VCaP (cell line): ENCODE measurements around the gene DENND2A.
"Not testable (repeated sequence)": the region's sequence is repeated elsewhere in the genome, so short reads cannot be mapped to it uniquely, and the experiment has no call there.

Experiments used
- H3K27ac ChIP-seq: fragments of 450-650 bp; 2 replicates; pipeline ENCODE4 v1.5.1; 2017
- TF ChIP-seq, protein P1 (sequence below): fragments of 450-650 bp; conservative IDR thresholded peaks from 2 replicates; pipeline ENCODE4 v1.5.1; 2017; ENCODE audit warnings: mild to moderate bottlenecking, moderate library complexity

DENND2A gene

GRCh38 chr7:140653319-140654108, 12.9 kb upstream of the DENND2A start:
- peak overlapping the region; percentile 10; the same call in 1 of the 2 replicates for H3K27ac ChIP-seq
- TF ChIP-seq, protein P1, sequence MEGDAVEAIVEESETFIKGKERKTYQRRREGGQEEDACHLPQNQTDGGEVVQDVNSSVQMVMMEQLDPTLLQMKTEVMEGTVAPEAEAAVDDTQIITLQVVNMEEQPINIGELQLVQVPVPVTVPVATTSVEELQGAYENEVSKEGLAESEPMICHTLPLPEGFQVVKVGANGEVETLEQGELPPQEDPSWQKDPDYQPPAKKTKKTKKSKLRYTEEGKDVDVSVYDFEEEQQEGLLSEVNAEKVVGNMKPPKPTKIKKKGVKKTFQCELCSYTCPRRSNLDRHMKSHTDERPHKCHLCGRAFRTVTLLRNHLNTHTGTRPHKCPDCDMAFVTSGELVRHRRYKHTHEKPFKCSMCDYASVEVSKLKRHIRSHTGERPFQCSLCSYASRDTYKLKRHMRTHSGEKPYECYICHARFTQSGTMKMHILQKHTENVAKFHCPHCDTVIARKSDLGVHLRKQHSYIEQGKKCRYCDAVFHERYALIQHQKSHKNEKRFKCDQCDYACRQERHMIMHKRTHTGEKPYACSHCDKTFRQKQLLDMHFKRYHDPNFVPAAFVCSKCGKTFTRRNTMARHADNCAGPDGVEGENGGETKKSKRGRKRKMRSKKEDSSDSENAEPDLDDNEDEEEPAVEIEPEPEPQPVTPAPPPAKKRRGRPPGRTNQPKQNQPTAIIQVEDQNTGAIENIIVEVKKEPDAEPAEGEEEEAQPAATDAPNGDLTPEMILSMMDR, result peak; percentile 96

- H3K27ac ChIP-seq, result no peak overlapping the region; the same call in 1 of the 2 replicates
- TF ChIP-seq, protein P1, result no peak
Observed at GRCh38 chr7:140650367-140650766, 9.8 kb upstream of the DENND2A start.

DNA sequence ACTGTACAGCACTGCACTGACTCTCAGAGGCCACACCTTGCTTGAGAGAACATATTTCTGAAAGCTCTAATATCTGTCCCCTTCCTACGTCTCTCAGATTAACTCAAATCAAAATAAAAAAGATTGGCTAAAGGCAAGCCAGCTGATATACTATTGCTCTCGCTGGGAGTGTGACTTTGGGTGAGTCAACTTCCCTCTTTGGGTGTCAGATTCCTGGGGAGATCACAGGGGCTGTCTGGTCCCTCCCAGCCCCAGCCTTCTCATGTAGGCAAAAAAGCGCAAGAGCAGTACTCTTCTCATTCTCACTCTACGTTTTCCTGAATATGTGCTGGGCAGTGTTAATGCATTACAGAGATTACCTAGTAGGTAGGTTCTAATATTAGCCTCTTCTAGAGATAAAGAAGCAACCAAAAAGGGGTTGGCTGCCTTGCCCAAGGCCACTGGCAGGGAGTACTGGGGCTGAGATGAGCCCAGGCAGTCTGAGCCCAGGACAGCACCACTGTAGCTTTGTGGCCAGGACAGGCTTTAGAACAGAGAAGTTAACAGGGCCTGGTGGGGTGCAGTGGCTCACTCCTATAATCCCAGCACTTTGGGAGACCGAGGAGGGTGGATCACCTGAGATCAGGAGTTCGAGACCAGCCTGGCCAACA, 9.1 kb upstream of the DENND2A start:
- H3K27ac ChIP-seq, result no peak overlapping the region
- TF ChIP-seq, protein P1, result no peak

DNA sequence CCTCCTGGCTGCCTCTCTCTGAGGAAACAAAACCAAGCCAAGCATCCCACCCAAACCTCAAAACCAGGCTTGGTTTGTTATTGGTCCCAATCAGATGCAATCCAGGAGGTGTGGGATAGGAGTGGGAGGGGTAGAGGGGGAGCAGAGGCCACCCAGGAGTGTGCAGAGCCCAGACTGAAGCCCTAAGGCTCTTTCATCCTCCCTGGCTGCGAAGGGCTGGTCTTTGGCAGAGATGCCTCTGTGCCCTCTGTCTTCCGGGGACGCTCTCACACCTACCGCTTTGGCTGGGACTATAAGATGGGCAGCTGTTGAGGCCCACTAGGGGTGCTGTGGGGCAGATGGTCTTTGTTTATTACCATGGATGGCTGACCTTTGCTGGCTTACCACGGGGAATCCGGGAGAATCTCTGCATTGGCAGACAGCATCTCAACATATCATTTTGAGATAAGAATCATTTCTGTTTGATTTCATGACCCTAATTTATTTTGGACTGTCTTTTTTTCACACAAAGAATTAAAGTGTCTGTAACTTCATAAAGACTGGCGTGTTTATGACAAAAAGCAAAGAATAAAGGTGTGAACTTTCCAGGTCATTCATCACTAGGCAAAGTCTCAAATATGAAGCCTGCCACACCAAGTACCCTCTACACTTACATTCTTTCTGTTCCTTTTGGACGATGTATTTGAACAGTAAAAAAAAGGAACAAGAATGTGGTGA, 6.5 kb upstream of the DENND2A start:
- TF ChIP-seq, protein P1, result peak; percentile 63
- H3K27ac ChIP-seq, result no peak overlapping the region

DNA sequence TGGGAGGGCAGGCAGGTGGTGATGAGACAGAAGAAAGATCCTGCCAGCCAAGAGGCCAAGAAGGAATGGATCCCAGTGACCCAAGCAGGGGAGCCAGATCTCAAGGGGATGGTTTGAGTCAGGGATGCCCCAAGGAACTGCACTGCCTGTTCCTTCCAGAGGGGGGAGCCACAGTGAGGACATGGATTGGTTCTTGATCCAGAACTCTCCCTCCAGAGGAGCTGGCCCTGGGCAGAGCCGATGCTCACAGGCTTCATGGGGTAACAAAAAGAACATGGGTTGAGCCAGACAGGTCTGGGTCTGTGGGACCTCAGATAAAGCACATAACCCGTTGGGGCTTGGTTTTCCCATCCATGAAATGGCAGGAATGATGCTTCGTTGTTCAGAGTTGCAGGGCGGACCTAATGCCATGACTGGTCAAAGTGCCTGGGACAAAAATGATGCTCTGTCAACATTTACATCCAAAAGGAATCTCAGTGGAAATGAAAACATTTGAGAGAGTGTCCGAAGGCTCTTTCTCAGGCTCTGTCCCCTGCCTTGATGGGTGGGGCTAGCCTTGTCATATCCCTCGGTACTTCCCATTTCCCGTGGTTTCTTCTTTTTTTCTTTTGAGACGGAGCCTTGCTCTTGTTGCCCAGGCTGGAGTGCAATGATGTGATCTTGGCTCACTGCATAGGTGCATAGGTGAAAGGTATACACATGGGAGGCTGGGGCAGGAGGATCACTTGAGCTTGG, 4.7 kb upstream of the DENND2A start:
- no peak overlapping the region for H3K27ac ChIP-seq
- TF ChIP-seq, protein P1, result no peak

DNA sequence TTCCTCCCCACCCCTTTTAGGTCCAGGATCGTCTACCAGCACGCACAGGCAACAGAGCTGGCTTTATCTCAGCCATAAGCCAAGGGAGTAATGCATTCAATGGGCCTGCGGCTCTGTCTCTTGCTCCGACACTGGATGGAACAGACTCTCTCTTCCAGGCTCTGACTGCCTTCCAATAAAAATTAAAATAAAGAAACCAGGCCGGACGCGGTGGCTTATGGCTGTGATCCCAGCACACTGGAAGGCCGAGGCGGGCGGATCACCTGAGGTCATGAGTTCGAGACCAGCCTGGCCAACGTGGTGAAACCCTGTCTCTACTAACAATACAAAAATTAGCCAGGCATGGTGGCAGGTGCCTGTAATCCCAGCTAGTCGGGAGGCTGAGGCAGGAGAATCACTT, 4.1 kb upstream of the DENND2A start:
- not testable (repeated sequence) for H3K27ac ChIP-seq

DNA sequence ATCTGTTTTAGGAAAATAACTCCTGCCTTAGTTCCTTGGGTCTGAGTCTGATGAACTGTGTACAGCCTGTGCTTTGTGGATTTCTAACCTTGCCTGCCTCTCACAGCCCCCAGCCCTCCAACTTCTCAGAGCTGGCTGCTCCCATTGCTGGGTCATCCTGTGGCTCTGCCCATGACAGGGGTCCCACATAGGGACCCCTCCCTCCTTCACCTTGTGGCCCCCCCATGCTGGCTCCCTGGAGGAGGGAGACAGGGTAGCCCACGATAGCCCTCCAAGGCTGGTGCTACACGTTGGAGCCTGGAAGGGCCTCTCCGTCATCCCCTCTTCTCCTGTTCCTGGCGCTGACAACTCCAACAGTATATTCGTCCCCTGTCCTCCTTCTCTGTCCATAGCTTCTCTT, 2.8 kb upstream of the DENND2A start:
- TF ChIP-seq, protein P1, result no peak

More for the DNA sequence above, 2.8 kb upstream of the DENND2A start:
- no peak overlapping the region for H3K27ac ChIP-seq
